Transverse colon (tissue), 4 donors: ENCODE data around the gene HECTD2. TPM values are rescaled to one million over a fixed set of nuclear protein-coding genes. Genes with fewer than 3 reads are reported as not detected.

ENCODE experiments used
- DNase-seq: peaks from one replicate; pipeline ENCODE4 v3.0.0-alpha.2; 2019
- H3K27ac ChIP-seq, 4 donors: fragments of 200-600 bp; sonication (generic); 2 replicates each; pipeline ENCODE4 v1.5.1; 2016 to 2018; ENCODE audit warnings: inconsistent platforms in 4 of 4
- H3K27me3 ChIP-seq: fragments of 200-600 bp; sonication (generic); 2 replicates; pipeline ENCODE4 v1.5.1; 2017; ENCODE audit warnings: inconsistent platforms
- H3K36me3 ChIP-seq, 4 donors: fragments of 200-600 bp; sonication (generic); 2 replicates each; pipeline ENCODE4 v1.5.1; 2017 to 2019; ENCODE audit warnings: inconsistent platforms in 4 of 4
- H3K4me1 ChIP-seq, 4 donors: fragments of 200-600 bp; sonication (generic); 2 replicates each; pipeline ENCODE4 v1.5.1; 2017 to 2020; ENCODE audit warnings: inconsistent platforms in 4 of 4
- H3K4me3 ChIP-seq, 4 donors: fragments of 200-600 bp; sonication (generic); 1 replicate in 1 of 4; 2 replicates in 3 of 4; pipeline versions ENCODE4 v1.5.1 to v1.6.1; 2017 to 2019; ENCODE audit warnings: inconsistent platforms in 4 of 4
- H3K9me3 ChIP-seq, 2 donors: fragments of 200-600 bp; sonication (generic); 2 replicates each; pipeline ENCODE4 v1.5.1; 2017 to 2019; ENCODE audit warnings: inconsistent platforms in 2 of 2
- EP300 ChIP-seq: sonication (generic); formaldehyde crosslinking; IDR thresholded peaks from one replicate; pipeline ENCODE4 v1.6.1; 2017; ENCODE audit warnings: antibody characterized with exemption, low read depth
- POLR2A ChIP-seq: fragments of 450-650 bp; IDR thresholded peaks from one replicate; pipeline ENCODE4 v1.6.1; 2016; ENCODE audit warnings: antibody characterized with exemption, mild to moderate bottlenecking, moderate library complexity
- POLR2AphosphoS5 ChIP-seq, 3 donors: sonication (generic); formaldehyde crosslinking; IDR thresholded peaks; one replicate each; pipeline ENCODE4 v1.6.1; 2016; ENCODE audit warnings: antibody characterized with exemption in 3 of 3
- WGBS, 2 donors: methylation state at CpG; one replicate each; pipeline ENCODE4 v1.1.5; 2018; ENCODE audit warnings: low coverage in 1 of 2; 5-methylcytosine and 5-hydroxymethylcytosine counted together
- in situ Hi-C, 4 donors: fragments of 200-750 bp; cut with MboI; loops; one replicate each; pipeline versions ENCODE4 v1.15.0 to v1.15.1; 2017; ENCODE audit warnings: low sequenced_read_pairs in 3 of 4, low pct_ligation_motif_present in 1 of 4, low pct_unique_long_range_greater_than_20kb in 1 of 4
- intact Hi-C: fragments of 100-400 bp; cut with DNase I; formaldehyde crosslinking; loops from one replicate; pipeline ENCODE4 v1.15.1; 2023; ENCODE audit warnings: low total_unique reads
- total RNA-seq, 4 donors: library from RNA; depleted of rRNA; stranded (reverse); fragments of >200 nt; gene quantifications; one replicate each; pipeline ENCODE4 v1.1.0, GENCODE V29; 2016
- TF ChIP-seq, protein P1 (sequence below), 5 experiments: fragments of 200-600 bp in 3 of 5; fragments of 450-650 bp in 2 of 5; sonication (generic) in 3 of 5; IDR thresholded peaks; 1 replicate in 2 of 5; 2 replicates in 3 of 5; pipeline ENCODE4 v1.5.1; 2016 to 2017; ENCODE audit warnings: antibody characterized with exemption in 5 of 5, inconsistent platforms in 3 of 5, mild to moderate bottlenecking in 2 of 5, moderate library complexity in 1 of 5

HECTD2 gene
- total RNA-seq, 4 donors from 2014 or later = 6.8 to 10.3 (median 8.1) TPM

GRCh38 chr10:91487911-91488582, 77.9 kb downstream of the HECTD2 start:
- Histone ChIP-seq H3K27me3 (no peaks in the 10 kb centered on the region), H3K27ac (no peak overlapping the region), H3K36me3 (peaks cover 0 to 6% (median 0%) of the 10 kb centered on the region in 4 donors), H3K4me1 (no peaks in the 10 kb centered on the region), H3K9me3 (no peaks in the 10 kb centered on the region), H3K4me3 (no peak overlapping the region)
- WGBS, 2 donors = 73 to 89% methylated on average over 3 of the region's 3 CpGs
- TF ChIP-seq EP300 (no peak), POLR2AphosphoS5 (IDR thresholded peaks at IDR 0.05) (no peak), POLR2A (no peak)
- TF ChIP-seq, protein P1, sequence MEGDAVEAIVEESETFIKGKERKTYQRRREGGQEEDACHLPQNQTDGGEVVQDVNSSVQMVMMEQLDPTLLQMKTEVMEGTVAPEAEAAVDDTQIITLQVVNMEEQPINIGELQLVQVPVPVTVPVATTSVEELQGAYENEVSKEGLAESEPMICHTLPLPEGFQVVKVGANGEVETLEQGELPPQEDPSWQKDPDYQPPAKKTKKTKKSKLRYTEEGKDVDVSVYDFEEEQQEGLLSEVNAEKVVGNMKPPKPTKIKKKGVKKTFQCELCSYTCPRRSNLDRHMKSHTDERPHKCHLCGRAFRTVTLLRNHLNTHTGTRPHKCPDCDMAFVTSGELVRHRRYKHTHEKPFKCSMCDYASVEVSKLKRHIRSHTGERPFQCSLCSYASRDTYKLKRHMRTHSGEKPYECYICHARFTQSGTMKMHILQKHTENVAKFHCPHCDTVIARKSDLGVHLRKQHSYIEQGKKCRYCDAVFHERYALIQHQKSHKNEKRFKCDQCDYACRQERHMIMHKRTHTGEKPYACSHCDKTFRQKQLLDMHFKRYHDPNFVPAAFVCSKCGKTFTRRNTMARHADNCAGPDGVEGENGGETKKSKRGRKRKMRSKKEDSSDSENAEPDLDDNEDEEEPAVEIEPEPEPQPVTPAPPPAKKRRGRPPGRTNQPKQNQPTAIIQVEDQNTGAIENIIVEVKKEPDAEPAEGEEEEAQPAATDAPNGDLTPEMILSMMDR (IDR thresholded peaks at IDR 0.05) = no peak
- in situ Hi-C loops = loop anchor here in 1 of 4 donors (25.0 kb wide), 1 partner anchor 149 kb away; the partner anchor contains the start of gene PPP1R3C
- DNase-seq = no peak
- intact Hi-C loops = no loop called here

- DNase-seq = no peak
- Histone ChIP-seq H3K27me3 (no peaks in the 10 kb centered on the region), H3K4me3 (no peak overlapping the region), H3K27ac (no peak overlapping the region), H3K36me3 (no peaks in the 10 kb centered on the region), H3K4me1 (no peaks in the 10 kb centered on the region), H3K9me3 (no peaks in the 10 kb centered on the region)
- WGBS, 2 donors = 40 to 57% methylated on average over 2 of the region's 2 CpGs
- in situ Hi-C loops = loop anchor here in 3 of 4 donors (10.0 to 25.0 kb wide), 2 partner anchors 141 to 144 kb away; partner anchors contain the start of gene PPP1R3C (in 3 of the 3)
- TF ChIP-seq POLR2AphosphoS5 (IDR thresholded peaks at IDR 0.05) = no peak
- TF ChIP-seq, protein P1 (IDR thresholded peaks at IDR 0.05) = peak; percentile 42 to 62 (median 49)
- intact Hi-C loops = loop anchor here (2.0 kb wide), 1 partner anchor 141 kb away; no protein-coding TSS in a partner anchor
Measured at GRCh38 chr10:91493313-91493712, 83.2 kb downstream of the HECTD2 start.

DNA sequence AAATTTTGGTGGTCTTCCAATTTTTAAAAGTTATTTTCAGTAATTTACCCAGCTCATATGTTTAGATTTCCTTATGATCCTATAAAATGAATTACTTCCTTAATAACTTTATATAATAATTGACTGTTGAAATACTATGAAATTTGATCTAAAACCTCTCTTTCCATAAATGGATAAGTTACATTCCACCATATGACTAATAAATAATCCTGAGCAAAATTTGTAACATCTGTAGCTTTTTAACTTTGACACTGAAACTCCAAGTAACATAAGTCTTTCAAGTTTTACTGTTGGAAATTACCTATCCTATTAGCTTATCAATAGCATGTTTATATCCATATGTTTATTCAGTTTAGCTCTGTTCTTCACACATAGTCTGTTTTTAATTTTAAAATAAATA, 85.3 kb downstream of the HECTD2 start:
- in situ Hi-C loops = loop anchor here (5.0 to 25.0 kb wide), 3 partner anchors 139 to 142 kb away; partner anchors contain the start of gene PPP1R3C (in 3 of the 4)
- DNase-seq = no peak
- no peaks in the 10 kb centered on the region for H3K27me3 ChIP-seq
- no peak for TF ChIP-seq POLR2AphosphoS5 (IDR thresholded peaks at IDR 0.05)
- intact Hi-C loops = no loop called here
- H3K27ac ChIP-seq = no peak overlapping the region
- H3K9me3 ChIP-seq = no peaks in the 10 kb centered on the region
- H3K4me3 ChIP-seq = no peak overlapping the region
- H3K4me1 ChIP-seq = no peaks in the 10 kb centered on the region
- H3K36me3 ChIP-seq = no peaks in the 10 kb centered on the region

DNA sequence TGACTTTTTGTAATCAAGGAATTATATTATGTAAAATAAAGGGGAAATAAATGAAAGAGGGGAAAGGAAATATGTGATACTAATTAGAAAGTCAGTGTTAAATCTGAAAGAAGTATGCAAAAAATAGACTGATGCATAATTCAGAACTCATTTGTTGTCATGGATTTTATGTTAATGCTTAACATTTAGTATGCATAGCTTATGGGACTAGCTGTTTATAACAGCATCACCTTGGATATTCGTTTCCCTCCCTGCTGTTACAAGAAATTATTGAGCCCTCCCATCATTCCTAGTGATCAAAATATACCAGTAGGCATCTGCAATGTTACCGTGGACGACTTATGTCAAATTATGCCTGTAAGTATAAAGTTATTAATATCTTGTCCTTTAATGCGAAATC, 85.9 kb downstream of the HECTD2 start:
- intact Hi-C loops = no loop called here
- Histone ChIP-seq H3K9me3 (no peaks in the 10 kb centered on the region), H3K27me3 (no peaks in the 10 kb centered on the region), H3K36me3 (no peaks in the 10 kb centered on the region), H3K4me3 (no peak overlapping the region), H3K27ac (no peak overlapping the region), H3K4me1 (no peaks in the 10 kb centered on the region)
- in situ Hi-C loops = loop anchor here (5.0 to 25.0 kb wide), 3 partner anchors 139 to 141 kb away; partner anchors contain the start of gene PPP1R3C (in 3 of the 4)
- no peak for DNase-seq
- TF ChIP-seq POLR2AphosphoS5 (IDR thresholded peaks at IDR 0.05) (no peak), POLR2A (no peak)
- WGBS, 2 donors = 69 to 84% methylated on average over 4 of the region's 4 CpGs

DNA sequence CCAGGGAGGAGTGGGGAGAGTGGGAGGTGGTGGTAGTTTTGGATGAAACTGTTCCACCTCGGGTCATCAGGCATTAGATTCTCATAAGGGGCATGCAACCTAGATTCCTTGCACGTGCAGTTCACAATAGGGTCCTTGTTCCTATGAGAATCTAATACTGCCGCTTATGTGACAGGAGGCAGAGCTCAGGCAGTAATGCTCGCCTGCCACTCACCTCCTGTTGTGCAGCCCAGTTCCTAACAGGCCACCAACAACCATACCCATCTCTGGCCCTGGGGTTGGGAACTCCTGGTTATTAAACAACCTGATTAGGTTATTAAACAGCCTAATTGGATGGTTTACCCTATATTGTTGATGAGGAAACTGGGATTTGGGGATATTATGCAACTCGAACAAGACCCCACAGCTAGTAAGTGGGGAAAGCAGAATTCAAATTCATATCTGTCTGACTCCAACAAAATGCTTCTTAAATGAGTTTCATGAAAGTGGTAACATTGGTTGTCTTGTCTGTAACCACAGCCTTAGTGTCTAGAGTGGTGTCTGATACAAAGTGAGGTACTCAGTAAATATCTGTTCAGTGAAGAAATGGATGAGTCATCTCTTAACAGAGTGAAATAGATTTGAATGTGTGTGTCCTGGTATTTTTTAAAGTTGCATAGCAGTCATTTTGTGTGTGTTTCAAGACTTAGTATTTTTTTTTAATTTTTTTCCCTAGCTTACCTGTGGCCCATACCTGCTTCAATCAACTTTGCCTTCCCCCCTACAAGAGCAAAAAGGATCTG, 101.6 kb downstream of the HECTD2 start:
- intact Hi-C loops = no loop called here
- no peaks in the 10 kb centered on the region for H3K36me3 ChIP-seq
- in situ Hi-C loops = no loop called here
- 82% methylated on average over 1 to 5 of the region's 5 CpGs for WGBS, 2 donors
- DNase-seq = no peak
- no peaks in the 10 kb centered on the region for H3K9me3 ChIP-seq
- no peak overlapping the region for H3K4me3 ChIP-seq
- H3K27me3 ChIP-seq = no peaks in the 10 kb centered on the region
- TF ChIP-seq, protein P1 (IDR thresholded peaks at IDR 0.05) = no peak
- TF ChIP-seq EP300 = no peak
- TF ChIP-seq POLR2AphosphoS5 (IDR thresholded peaks at IDR 0.05) = no peak
- TF ChIP-seq POLR2A = no peak
- peaks cover 0 to 3% (median 0%) of the 10 kb centered on the region in 4 donors for H3K4me1 ChIP-seq
- H3K27ac ChIP-seq = no peak overlapping the region
